ENCODE results near the gene FBXO9.

Gene FBXO9

GRCh38 chr6:53064726-53065265 is 408 bp upstream of the FBXO9 start:
- DNase-seq (ENCODE audit: low read depth), result peak; percentile 96
- peak overlapping the region; percentile 83 for H3K4me3 ChIP-seq (ENCODE audit: low read depth, low read length)
- in situ Hi-C loops (cut with HindIII; ENCODE audit: low sequenced_read_pairs), result no loop called here
- no peak for TF ChIP-seq CTCF (IDR thresholded peaks at IDR 0.05; ENCODE audit: low read depth, low read length, missing control alignments)

- TF ChIP-seq CTCF (IDR thresholded peaks at IDR 0.05; ENCODE audit: low read depth, low read length, missing control alignments), result no peak
- H3K4me3 ChIP-seq (ENCODE audit: low read depth, low read length), result peak overlapping the region; percentile 83
- in situ Hi-C loops (cut with HindIII; ENCODE audit: low sequenced_read_pairs), result no loop called here
- no peak for DNase-seq (ENCODE audit: low read depth)
Measured at GRCh38 chr6:53066077-53066417, 843 bp downstream of the FBXO9 start.

GRCh38 chr6:53066874-53067706 is 1.9 kb downstream of the FBXO9 start:
- H3K4me3 ChIP-seq (ENCODE audit: low read depth, low read length), result no peak overlapping the region
- DNase-seq (ENCODE audit: low read depth), result no peak
- in situ Hi-C loops (cut with HindIII; ENCODE audit: low sequenced_read_pairs), result no loop called here
- no peak for TF ChIP-seq CTCF (IDR thresholded peaks at IDR 0.05; ENCODE audit: low read depth, low read length, missing control alignments)

- no peak overlapping the region for H3K4me3 ChIP-seq (ENCODE audit: low read depth, low read length)
- in situ Hi-C loops (cut with HindIII; ENCODE audit: low sequenced_read_pairs), result no loop called here
- no peak for DNase-seq (ENCODE audit: low read depth)
- TF ChIP-seq CTCF (IDR thresholded peaks at IDR 0.05; ENCODE audit: low read depth, low read length, missing control alignments), result no peak
Measured at GRCh38 chr6:53067849-53068361, 2.7 kb downstream of the FBXO9 start.

GRCh38 chr6:53069427-53069826 is 4.2 kb downstream of the FBXO9 start:
- no peak for TF ChIP-seq CTCF (IDR thresholded peaks at IDR 0.05; ENCODE audit: low read depth, low read length, missing control alignments)
- in situ Hi-C loops (cut with HindIII; ENCODE audit: low sequenced_read_pairs), result no loop called here
- no peak for DNase-seq (ENCODE audit: low read depth)
- no peak overlapping the region for H3K4me3 ChIP-seq (ENCODE audit: low read depth, low read length)

GRCh38 chr6:53070806-53071205 is 5.6 kb downstream of the FBXO9 start:
- DNase-seq (ENCODE audit: low read depth), result no peak
- in situ Hi-C loops (cut with HindIII; ENCODE audit: low sequenced_read_pairs), result no loop called here
- no peak for TF ChIP-seq CTCF (IDR thresholded peaks at IDR 0.05; ENCODE audit: low read depth, low read length, missing control alignments)
- H3K4me3 ChIP-seq (ENCODE audit: low read depth, low read length), result no peak overlapping the region
